Fibroblast of skin of back (primary cell): Measurements from ENCODE around the gene IMMP2L.
"Not testable (repeated sequence)": the region's sequence is repeated elsewhere in the genome, so short reads cannot be mapped to it uniquely, and the experiment has no call there.

Experiments used
- DNase-seq: peaks from one replicate; pipeline ENCODE4 v3.0.0-alpha.2; 2013

The IMMP2L gene

DNA sequence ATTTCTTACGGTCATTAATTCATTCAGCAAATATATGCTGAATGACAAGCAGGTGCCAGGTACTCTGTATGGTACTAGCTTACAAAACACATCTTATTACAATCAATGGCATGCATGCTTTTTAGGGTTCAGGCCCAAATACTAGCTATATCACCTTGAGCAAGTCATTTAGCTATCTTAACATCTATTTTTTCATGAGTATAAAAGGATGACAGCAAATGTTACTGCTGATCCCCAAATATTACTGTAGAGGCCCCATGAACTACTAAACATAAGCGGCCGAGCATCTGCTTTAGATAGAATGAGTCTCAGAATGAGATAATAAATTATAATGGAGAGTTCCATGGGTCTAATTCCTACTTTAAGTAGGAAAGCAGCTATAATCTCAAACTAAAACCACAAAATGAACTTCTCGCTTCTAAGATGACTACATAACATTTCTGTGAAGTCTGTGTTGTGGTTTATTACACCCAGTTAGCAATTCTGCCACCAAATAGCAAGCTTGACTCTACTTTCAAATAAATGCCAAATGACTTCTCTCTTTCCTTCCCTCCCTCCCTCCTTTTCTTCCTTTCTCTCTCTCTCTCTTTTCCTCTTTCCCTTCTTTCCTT lies 585.1 kb downstream of the IMMP2L start:
- no peak for DNase-seq

DNA sequence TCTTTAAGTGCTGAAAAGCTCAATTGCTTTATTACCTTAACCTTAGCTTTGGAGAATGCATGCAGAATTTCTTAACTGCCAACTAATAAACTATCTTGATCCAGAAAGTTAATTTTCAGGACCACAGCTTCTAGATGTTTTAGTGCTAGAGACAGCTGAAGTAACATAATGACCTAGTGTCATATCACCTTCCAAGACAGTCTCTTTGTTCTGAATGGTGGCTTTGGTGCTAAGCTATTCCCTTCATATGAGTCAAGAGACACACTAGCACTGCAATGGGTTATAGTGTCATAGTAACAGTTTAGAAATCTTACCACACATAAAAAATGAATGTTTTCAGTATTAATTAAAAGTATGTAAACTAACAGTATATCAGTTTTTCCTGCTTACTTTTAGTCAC lies 586.8 kb downstream of the IMMP2L start:
- no peak for DNase-seq

DNA sequence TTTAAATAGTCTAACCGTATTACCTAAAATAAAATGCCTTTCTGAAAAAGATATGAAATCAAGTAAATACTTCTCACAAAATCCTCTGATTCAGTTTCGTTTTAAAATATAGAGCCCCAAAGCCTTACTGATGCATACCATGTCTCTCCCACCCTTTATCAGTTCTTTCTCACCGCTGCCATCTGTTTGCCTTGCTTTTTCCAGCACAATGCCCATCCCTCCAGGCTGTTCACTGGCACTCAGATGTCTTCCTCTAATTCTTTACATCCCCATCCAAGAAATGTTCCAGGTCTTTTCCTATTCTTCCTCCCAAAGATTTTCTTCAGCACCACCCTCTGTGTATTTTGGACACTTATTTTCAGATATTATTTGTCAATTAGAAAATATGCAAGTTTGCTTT lies 587.9 kb downstream of the IMMP2L start:
- DNase-seq = no peak

DNA sequence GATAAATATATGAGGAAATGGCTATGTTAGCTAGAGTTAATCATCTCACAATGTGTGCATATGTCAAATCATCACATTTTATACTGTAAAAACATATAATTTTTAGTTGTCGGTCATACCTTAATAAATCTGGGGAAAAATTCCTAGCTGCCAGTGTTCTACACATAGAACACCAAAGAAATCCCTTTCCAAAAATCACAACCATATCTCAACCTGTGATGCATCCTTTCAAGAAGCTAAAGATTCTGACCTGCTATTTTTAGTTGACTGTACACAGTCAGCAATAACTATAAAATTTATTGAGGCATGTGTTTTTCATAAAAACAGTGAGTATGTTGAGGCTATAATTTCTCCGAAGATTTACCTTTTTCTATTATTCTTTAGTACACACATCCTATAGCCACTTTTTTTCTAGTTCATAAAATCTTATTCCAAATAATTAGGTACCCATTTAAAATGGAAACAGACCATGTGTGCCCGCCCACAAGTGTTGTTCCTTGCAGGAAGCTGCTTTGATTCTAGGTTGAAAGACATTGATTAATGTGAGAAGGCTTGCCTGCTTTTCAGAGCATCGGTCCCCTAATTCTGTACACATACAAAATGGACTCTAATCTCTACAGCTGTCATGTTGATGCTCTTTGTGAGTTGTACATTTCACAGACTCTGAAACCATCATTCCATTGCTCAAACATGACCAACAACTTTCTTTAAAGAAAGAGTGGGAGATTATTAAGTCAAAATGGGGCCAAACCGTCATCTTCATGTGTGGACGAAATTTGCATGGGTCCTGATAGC lies 588.9 kb downstream of the IMMP2L start:
- DNase-seq = no peak

DNA sequence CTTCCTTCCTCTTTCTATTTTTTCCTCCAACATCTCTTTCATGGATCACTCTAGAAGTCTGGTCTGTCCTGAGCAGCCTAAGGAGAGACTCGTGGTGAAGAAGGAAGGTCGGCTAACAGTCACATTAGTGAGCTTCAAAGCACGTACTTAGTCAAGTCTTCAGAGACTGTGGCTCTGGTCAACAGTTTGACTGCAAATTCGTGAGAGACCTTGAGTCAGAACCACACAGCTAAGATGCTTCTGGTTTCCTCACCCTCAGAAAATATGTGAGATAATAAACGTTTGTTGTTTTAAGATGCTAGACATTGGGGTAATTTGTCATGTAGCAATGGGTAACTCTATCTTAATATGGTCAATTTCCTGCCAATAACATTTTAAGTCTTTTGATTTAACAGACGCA lies 597.5 kb downstream of the IMMP2L start:
- DNase-seq = peak; percentile 65

DNA sequence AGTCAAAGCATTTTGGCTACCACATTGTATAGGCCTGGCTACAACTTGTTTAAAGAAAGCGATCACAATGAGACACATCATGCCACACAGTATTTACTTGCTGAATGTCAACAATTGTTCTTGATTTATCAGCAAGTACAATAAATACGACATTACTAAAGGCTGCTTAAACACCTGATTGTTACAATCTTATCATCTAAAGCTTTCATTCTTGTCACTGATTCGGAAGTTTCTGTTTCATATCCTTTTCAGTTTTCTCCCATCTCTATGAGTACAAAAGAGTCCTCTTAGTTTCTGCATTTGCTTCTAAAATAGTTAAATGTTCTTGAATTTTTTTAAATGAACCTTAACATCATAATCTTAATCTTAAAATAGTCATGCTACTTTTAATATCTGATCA lies 599.5 kb downstream of the IMMP2L start:
- no peak for DNase-seq

DNA sequence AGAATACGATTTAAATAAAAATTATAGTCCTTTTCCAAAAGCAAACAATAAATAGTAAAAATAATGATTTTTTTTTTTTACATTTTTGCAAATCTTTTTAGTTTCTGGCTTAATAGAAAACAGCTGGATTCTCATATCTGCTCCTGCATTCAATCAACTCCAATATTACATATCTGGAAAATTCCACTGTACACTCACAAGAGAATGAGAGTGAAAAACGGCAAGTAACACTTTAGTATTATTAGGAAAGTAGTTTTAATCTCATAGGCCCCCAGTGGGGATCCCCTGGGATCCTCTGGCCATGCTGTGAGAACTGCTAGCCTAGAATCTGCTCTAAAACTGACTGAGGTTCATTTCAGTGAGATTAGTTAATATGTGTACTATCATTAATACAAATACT lies 599.9 kb downstream of the IMMP2L start:
- DNase-seq = no peak

DNA sequence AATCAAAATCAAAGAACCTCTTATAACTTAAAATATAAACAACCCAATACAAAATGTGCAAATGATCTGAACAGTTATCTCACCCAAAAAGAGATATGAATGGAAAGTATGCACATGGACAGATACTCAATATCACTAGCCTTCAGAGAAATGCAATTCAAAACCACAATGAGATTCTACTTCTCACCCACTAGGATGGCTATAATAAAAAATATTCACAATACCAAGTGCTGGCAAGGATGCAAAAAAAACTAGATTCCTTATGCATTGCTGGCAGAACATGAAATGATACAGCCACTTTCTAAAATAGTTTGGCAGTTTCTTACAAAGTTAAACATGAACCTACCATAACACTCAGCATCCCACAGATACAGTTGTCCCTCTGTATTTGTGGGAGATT lies 601.5 kb downstream of the IMMP2L start:
- DNase-seq = peak; percentile 67

DNA sequence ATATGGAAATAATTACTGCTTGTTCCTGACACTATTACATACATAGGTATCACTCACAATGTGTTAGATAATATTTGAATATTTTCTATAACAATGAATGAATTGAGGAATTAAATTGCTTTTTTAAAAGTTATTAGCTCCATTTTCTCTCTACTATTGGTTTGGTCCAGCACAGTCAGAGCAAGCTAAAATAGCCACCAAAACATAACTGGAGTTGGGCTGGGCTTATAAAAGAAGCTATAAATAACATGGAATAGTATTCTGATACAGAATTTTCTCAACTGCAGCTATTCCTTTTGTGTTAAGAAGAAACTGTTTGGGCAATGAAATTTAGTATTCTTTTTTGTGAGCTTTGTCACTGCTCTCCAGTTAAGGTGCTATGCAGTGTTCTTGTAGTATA lies 614.0 kb downstream of the IMMP2L start:
- DNase-seq = no peak

DNA sequence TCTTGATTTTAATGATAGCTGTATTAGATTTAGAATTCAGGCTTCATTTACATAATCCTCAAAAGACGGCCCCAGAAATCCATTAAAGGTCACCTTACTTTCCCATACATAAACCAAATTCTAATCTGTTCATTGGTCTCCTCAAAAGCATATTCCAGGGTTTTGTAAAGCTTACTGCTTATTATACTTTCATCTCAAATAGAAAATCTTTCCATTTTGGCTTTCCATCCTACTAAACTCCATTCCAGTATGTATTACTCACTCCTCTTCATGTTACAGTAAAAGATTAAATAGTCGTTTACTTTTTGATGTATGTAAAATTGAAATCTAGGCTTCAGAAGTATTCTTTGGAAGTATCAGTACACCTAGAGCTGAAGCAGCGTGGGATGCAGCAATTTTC lies 614.9 kb downstream of the IMMP2L start:
- peak; percentile 15 for DNase-seq

DNA sequence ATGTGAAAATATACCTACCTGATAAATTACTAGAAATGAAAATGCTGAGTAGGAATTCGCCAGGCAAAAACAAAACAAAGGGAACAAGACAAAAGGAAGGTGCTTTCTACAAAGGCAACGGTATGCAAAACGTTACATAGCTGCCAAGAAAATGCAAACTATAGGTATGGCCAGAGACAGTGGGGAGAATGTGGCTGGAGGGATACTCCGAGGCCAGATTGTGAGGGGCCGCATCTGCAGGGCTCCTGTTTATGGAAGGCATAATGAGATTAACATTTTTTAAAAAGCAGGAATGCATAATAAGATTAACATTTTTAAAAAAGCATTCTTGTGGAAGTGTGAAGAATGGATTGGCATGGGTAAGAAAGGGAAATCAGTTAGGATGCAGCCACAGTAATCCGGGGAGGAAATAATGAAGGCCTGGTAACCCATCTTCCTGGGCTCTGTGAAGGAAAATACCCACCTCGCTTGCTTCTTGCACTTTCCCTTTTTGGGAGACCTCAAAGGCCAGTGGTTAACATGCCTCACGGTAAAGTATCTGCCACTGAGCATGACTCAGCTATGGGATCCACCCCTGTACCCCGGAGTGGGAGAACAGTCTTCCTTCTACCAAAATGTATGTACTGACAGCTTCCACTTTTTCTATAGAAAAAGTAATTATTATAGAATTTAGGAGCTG lies 617.2 kb downstream of the IMMP2L start:
- no peak for DNase-seq

DNA sequence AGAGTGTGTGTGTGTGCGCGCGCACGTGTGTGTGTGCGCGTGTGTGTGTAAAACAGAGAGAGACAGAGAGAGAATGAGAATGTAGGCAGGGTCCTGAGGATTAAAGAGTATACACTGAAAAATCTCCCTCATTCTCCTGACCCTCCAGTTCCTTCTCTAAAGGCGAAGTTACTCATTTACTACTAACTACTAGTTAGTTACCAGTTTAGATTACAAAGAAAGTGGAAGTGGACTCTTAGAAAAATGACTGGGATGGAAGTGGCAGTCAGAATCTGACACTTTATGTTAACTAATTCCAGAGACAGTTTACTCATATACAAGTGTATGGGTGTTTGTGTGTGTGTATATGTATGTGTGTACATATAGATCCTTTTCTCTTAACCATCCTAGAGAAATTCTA lies 617.8 kb downstream of the IMMP2L start:
- DNase-seq = no peak

DNA sequence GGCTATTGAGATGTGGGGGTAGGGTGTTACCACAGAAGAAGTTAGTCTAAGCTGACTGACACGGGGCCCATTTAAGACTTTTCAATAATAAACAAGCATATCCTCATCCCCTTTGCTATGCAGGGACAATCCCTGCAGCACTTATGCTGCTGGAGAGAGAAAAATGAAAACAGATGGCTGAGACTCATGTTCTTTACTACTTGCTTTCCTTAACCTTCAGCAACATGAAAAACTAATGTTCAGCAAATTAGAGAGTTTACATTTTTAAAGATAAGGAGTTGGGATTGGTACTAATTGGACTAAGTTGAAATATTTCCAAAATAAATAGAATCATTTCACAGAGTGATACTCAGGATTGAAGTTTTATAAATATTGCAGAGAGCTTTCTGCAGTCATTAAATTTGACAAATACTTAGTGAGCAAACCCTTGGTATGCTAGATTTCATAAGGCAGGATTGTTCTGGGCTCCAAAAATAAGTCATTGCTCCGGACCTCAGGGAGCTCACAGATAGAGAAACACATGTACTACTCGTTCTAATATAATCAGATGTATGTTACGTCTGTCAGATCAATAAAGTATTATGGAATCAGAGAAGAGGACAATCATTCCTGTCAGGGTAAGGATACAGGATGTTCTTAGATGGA lies 618.5 kb downstream of the IMMP2L start:
- peak; percentile 60 for DNase-seq

DNA sequence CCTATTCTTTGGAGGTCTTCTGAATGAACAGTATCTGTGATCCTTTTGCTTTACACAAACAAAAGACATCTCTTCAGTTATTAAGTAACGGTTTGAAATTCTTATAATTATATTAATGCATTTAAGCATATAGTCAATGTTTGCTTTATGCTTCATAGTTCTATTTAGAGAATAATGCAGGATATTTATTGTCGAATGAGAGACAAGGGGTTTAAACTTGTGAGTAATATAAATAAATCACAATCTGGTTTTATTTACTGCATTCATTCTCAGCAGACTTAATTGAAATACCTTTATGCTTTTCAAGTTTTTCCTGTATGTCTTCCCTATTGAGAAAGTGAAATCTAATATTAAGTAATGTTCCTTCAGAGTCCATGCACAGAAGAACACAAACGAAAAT lies 620.9 kb downstream of the IMMP2L start:
- DNase-seq = no peak

DNA sequence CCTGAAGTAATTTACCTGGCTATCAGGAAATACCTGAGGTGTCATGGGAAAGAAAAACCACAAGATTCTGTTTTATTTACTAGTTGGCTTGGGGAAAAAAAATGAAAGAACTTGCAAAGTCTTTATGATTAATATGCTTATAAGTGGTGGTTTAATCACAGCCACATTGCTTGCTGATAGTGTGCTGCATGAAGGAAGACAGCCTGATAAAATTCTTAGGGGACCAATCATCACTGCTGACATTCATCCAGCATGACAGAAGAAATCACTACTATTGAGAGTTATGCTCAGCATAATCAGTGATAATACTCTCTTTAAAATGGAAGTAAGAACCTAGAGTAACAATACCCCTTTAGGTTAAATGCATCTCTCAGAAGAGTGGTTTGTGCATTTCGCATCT lies 621.5 kb downstream of the IMMP2L start:
- DNase-seq = no peak

DNA sequence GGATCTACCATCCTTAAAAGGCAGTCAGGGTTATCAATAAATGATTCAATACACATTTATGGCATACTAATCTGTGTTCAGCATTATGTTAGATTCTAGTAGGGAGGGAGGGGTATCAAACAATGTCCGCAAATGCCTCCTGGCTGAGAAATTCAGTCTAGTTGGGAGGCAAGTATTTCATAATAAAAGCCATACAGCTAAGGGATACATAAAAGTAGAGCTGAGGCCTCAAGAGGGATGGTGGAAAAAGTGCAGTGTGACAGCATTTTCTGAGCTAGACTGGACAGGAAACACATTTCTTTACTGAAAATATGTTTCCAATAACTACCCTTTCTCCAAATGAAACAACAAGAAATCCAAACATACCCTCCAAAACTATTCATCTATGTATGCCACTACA lies 624.1 kb downstream of the IMMP2L start:
- peak; percentile 4 for DNase-seq

DNA sequence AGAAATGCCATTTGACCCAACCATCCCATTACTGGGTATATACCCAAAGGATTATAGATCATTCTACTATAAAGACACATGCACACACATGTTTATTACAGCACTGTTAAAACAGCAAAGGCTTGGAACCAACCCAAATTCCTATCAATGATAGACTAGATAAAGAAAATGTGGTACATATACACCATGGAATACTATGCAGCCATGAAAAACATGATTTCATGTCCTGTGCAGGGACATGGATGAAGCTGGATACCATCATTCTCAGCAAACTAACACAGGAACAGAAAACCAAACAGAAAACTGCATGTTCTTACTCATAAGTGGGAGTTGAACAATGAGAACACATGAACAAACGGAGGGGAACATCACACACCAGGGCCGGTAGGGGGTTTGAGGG lies 625.6 kb downstream of the IMMP2L start:
- DNase-seq = not testable (repeated sequence)

DNA sequence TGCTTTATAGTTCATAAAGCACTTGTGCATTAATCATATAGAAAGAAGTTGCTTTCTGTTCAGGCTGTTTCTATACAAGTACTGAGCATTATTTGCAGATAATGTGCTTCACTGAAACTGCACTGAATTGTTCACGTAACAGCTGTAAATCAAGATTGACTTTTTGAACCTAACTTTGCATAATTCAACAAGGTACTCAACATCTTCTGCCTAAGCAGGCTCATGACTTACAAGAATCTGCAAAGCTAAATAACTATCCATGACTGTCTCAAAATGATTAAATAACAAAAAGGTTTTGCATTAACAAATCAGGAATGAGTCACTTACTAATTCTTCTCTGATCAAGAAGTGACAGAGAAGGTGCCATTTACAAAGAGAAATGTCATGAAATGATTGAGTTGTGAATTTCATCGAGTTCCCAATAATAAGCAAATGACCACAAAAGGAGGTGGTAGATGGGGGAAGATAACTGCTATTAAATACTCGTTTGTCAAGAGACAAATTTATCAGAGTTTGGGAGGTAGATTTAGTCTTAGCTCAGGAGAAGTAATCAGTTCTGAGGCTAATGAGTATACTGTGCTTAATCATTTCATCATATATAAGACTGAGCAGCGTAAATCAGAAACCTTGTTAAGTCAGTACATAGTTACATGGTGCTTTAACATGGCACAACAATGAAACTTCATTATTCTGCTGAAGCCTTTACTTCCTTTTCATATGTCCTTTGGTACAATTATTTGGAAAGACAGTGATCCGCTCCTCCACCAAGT lies 632.6 kb downstream of the IMMP2L start:
- DNase-seq = no peak

DNA sequence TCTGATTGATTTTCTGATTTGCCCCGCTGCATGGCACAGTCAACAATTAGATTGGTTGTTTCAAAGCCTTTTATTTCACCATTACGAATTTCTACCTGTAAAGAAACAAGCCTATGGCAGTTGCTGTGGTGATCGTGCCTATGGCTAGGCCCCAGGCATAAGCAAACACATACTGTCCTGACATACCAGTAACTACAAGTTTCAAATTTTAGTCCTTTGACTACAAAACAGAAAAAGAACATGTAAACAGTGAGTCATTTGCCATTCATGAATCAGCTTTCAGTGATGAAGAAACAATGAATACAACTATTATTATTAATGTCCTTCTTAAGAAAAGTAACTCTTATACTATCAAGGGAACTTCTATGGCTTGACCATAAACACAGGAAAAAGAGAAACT lies 639.4 kb downstream of the IMMP2L start:
- DNase-seq = peak; percentile 78

DNA sequence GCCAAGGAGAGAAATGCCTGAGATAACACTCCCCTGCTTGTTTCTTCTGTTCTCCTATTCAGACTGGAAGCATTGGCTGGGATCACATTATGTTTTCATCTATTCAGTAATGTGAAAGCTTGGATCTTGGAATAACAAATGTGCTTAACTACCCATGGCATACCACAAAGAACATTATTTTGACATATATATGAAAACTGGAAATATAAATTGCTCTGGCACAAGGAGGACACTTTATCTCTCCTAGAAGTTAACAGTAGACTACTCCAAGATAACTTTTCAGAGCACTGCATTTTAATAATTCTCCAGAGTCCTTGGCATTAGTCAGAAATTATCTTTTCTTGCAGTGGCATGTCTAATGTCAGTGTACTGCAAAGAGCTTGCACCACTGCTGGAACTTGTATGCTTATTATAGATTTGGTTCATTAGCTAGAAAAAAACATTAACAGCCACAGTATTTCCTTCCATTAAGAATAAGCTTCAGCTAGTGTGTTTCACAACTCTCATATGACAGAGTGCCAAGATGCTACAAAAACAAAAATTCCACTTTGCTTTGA lies 640.6 kb downstream of the IMMP2L start:
- DNase-seq = peak; percentile 4

DNA sequence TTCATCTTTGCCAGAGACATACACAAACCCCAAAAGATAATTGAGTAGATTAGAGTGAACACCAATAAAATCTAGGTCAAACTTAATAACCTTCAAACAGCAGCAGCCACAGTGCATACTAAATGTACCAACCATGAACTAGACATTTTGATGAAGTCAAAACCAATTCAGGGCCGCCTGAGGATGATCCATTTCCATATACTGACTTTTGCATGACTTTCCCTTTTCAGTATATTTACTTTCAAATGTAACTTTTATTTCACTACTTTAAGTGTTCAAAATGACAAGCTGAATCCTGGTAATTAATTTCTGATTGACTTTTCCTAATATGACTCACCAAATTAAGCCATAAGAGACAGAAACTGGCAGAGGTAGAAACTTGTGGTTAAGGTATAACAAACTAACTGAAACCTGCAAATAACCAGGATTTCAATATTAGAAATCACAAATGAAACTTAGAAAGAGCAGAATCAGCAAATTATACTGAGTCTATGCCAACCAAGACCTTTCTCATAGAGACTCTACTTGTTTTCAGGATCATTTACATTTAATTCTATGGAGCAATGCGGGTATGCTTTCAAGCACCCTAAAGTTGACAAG lies 643.2 kb downstream of the IMMP2L start:
- no peak for DNase-seq

DNA sequence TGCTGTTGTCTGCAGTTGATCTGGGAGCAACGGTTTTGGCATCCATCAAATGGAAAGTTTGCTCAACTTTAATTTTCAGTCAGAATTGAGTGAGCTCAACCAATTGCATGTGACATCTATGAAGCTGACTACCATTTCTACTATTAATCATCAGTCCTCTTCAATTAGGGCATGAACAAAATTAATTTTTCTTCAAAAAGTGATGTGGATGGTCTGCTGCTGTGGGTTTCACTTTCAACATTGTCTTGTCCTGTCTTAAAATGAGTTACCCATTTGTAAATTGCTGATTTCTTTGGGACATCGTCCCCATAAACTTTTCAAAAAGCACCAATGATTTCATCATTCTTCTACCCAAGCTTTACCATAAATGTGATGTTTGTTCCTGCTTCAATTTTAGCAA lies 648.0 kb downstream of the IMMP2L start:
- DNase-seq = no peak
